HL-60 (cell line): ENCODE data around the gene CRMP1.

Source experiments
- DNase-seq, 2 experiments: peaks; one replicate each; pipeline ENCODE4 v3.0.0-alpha.2; 2010 to 2020; ENCODE audit warnings: low read depth in 1 of 2, low spot score in 1 of 2
- H3K27ac ChIP-seq: fragments of 250-450 bp; sonication (Bioruptor Pico); replicated peaks from 2 replicates; pipeline ENCODE4 v1.5.1; 2020; ENCODE audit warnings: mild to moderate bottlenecking, moderate library complexity
- H3K27me3 ChIP-seq: fragments of 250-450 bp; sonication (Bioruptor Pico); 2 replicates; pipeline ENCODE4 v1.5.1; 2021; ENCODE audit warnings: mild to moderate bottlenecking, moderate library complexity; ENCODE audit not compliant: insufficient read depth, poor library complexity, severe bottlenecking
- H3K4me3 ChIP-seq: replicated peaks from 2 replicates; pipeline ENCODE4 v1.5.1; 2011; ENCODE audit warnings: mild to moderate bottlenecking, control low read depth, low read length; ENCODE audit not compliant: insufficient read depth
- CTCF ChIP-seq: IDR thresholded peaks from one replicate; pipeline ENCODE4 v1.5.1; 2011; ENCODE audit warnings: low read length, control low read depth, inconsistent platforms; ENCODE audit not compliant: insufficient read depth
- GABPA ChIP-seq: IDR thresholded peaks from 2 replicates; pipeline ENCODE4 v1.6.1; 2012; ENCODE audit warnings: low read depth
- POLR2AphosphoS5 ChIP-seq: IDR thresholded peaks from 2 replicates; pipeline ENCODE4 v1.6.1; 2012; ENCODE audit warnings: low read depth
- REST ChIP-seq: IDR thresholded peaks from 2 replicates; pipeline ENCODE4 v1.6.1; 2012; ENCODE audit warnings: low read depth; ENCODE audit not compliant: insufficient replicate concordance
- SPI1 ChIP-seq: IDR thresholded peaks from 2 replicates; pipeline ENCODE4 v1.6.1; 2012; ENCODE audit warnings: low read depth, mild to moderate bottlenecking, borderline replicate concordance

The CRMP1 gene

GRCh38 chr4:5781691-5782090 is 111.2 kb downstream of the CRMP1 start:
- TF ChIP-seq GABPA: no peak
- TF ChIP-seq POLR2AphosphoS5: no peak
- TF ChIP-seq SPI1: no peak
- TF ChIP-seq REST: no peak
- no peak for TF ChIP-seq CTCF

GRCh38 chr4:5780831-5781480 is 111.9 kb downstream of the CRMP1 start:
- H3K27ac ChIP-seq: no peak overlapping the region
- no peak for DNase-seq
- H3K4me3 ChIP-seq: no peak overlapping the region
- TF ChIP-seq POLR2AphosphoS5 (no peak), GABPA (no peak), REST (no peak), CTCF (no peak), SPI1 (no peak)
- H3K27me3 ChIP-seq: no peaks in the 10 kb centered on the region

More at GRCh38 chr4:5781691-5782090, 111.2 kb downstream of the CRMP1 start:
- Histone ChIP-seq H3K27ac (no peak overlapping the region), H3K4me3 (no peak overlapping the region), H3K27me3 (no peaks in the 10 kb centered on the region)
- no peak for DNase-seq

- TF ChIP-seq POLR2AphosphoS5: no peak
- Histone ChIP-seq H3K27me3 (no peaks in the 10 kb centered on the region), H3K27ac (no peak overlapping the region), H3K4me3 (no peak overlapping the region)
- no peak for DNase-seq
Measured at GRCh38 chr4:5776510-5776909, 116.4 kb downstream of the CRMP1 start.

GRCh38 chr4:5774416-5775036 is 118.4 kb downstream of the CRMP1 start:
- no peak overlapping the region for H3K27ac ChIP-seq
- DNase-seq: no peak
- H3K4me3 ChIP-seq: no peak overlapping the region
- H3K27me3 ChIP-seq: no peaks in the 10 kb centered on the region
- no peak for TF ChIP-seq GABPA
- TF ChIP-seq SPI1: no peak
- TF ChIP-seq REST: no peak
- TF ChIP-seq POLR2AphosphoS5: no peak
- TF ChIP-seq CTCF: no peak
